ENCODE measurements around the gene TBC1D2B.

The TBC1D2B gene

DNA sequence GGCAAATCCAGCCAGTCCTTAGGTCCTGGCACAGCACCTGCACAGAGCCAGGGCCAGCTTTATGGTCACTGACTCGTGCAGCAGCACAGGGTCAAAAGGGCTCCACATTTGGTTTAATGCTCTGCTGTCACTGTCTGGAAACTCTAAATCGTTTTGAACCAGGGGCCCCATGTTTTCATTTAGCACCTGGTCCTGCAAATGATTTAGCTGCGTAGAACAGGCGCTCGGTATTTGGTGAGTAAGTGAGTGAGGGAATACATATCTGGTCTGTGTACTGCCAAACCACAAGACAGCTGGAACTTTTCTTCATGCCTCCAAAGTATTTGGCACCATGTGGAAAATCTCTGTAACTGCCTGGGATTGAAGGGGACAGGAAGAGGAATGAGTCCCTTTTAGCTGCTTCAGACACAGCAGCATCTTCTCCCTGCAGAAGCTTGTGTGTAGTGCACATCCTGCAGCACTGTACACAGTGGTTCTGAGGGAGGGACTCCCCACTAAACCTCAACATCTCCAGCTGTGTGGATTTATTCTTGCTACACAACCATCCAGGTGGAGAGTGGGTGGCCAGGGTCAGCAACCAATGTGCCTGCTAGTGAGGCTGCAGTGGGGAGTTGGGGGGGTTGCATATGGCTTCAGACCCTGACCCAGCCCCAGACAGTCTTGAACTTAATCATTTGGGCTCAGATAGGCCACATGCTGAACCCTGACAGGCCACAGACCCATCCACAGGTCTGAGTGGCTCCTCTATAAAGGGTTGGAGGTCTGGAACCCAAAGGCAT, 15.9 kb upstream of the TBC1D2B start:
- DNase-seq: no peak

- DNase-seq: no peak
Measured at GRCh38 chr15:78092261-78093041, 14.9 kb upstream of the TBC1D2B start, which contains the start of gene SH2D7. Gene SH2D7 (plus strand): TSS chr15:78092561. CDS start chr15:78092585, 24 bp downstream.

GRCh38 chr15:78090422-78091063, 13.0 kb upstream of the TBC1D2B start:
- DNase-seq: no peak

GRCh38 chr15:78088773-78089080, 11.2 kb upstream of the TBC1D2B start:
- DNase-seq: no peak

GRCh38 chr15:78087951-78088772, 10.7 kb upstream of the TBC1D2B start:
- DNase-seq: no peak

GRCh38 chr15:78085928-78086327, 8.4 kb upstream of the TBC1D2B start:
- DNase-seq: no peak

DNA sequence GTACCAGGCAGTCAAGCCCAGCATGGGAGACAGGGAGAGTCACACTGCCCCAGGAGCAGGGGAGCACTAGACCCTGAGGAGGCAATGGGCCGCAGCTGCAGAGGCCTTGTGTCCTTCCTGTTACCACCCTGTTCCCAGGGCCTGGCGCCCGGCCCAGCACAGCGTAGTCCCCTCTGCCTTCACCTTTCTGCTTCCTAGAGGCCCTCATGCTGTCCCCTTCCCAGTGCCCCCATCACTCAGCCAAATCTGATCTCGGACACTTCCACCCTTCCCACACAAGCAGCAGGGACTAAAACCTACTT, 6.9 kb upstream of the TBC1D2B start:
- DNase-seq: no peak

- no peak for DNase-seq
Measured at GRCh38 chr15:78083687-78084448, 6.4 kb upstream of the TBC1D2B start.

- DNase-seq: no peak
Measured at GRCh38 chr15:78083186-78083585, 5.7 kb upstream of the TBC1D2B start.

DNA sequence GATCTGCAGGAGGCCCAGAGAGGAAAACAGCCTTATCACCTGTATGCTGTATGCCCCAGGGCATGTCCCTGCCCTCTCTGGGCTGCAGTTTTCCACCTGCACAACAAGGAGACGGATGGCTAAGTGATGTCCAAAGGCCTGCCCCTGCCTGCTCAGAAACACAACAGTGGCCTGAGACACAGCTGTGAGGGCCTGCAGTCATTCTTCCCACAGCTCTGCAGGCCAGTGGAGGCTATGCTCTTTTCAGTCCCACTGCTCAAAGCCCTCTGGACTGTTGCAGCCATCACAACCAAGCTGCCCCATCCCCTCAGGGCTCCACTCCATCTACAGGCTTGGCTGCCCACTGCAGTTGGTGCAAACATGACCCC, 5.2 kb upstream of the TBC1D2B start:
- DNase-seq: no peak

DNA sequence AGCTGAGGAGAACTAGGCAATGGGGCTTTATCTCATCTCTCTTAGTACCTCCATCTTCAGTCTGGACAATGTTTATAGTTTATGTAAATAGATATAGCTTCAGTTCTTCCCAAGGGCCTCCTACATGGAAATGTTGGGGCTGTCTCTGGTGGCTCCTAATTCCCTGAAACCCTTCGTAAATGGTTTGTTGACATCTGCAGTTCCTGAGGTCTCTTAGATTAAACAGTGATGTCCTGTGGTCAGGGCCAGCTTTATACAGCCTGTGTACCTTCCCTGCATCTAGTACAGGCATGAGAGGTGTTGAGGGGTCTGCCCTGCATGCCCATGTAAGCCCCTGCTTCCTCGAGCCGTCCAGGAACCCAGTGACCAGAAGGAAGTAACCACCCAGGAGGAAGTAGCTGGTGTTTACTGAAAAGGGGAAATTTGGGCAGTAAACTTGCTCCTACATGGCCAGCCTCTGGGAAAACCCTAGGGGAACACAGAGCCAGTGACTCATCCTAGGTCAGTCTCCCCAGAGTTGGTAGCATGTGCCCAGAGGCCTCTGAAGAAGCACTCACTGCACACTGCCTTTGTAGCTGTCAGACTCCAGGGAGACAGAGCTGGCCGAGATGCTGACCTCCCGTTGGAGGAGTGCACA, 4.7 kb upstream of the TBC1D2B start:
- no peak for DNase-seq

GRCh38 chr15:78080088-78080460, 2.6 kb upstream of the TBC1D2B start:
- DNase-seq: no peak

DNA sequence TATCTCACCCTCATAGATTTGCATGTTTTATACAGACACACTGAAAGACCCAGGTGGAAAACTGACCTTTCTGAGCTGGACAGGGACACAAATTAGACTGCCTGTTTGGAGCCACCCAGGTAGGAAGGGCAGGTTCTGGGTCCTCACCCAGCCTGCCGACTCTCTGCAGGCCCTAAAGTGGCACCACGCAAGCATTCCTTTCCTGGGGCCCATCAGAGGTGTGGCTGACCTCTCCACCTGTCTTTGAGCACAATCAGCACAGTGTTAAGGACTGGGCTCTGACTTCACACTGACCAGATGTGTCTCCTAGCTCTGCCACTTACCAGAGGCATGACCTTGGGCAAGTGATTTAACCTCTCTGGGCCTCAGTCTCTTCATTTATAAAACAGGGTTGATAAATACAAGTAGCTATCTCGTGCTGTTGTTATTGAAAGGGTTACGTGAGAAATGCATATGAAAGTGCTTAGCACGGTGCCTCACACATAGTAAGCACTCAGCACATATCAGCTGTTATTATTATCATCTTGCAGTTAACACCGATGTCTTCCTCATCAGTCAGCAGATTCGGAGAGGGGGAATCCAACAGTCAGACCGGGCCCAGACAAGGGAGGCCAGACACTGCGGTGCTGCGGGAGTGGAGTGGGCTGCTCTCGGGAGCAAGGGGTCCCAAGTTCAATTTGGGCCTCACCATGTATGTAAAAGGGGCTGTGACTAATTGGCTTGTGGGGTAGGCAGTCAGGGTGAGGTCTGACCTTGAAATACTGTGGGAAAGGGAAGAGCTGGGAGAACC, 2.0 kb upstream of the TBC1D2B start:
- DNase-seq: no peak

DNA sequence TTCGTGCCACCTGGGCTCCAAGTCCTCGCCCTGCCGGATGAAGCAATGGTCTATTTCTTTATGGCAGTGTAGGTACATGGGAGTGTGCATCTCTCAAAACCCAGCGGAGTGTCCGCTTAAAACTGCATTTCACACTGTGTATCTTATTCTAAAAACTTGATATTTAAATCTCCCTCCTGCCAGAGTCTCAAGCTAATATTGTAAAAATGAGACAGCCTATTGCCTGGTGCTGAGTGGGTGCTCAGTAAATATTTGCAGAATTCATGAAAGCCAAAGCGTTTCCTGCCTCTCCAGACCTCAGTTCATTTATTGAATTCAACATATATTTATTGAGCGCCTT, 330 bp upstream of the TBC1D2B start:
- DNase-seq: no peak

- no peak for DNase-seq
Measured at GRCh38 chr15:78076231-78077052, 1.1 kb downstream of the TBC1D2B start.

DNA sequence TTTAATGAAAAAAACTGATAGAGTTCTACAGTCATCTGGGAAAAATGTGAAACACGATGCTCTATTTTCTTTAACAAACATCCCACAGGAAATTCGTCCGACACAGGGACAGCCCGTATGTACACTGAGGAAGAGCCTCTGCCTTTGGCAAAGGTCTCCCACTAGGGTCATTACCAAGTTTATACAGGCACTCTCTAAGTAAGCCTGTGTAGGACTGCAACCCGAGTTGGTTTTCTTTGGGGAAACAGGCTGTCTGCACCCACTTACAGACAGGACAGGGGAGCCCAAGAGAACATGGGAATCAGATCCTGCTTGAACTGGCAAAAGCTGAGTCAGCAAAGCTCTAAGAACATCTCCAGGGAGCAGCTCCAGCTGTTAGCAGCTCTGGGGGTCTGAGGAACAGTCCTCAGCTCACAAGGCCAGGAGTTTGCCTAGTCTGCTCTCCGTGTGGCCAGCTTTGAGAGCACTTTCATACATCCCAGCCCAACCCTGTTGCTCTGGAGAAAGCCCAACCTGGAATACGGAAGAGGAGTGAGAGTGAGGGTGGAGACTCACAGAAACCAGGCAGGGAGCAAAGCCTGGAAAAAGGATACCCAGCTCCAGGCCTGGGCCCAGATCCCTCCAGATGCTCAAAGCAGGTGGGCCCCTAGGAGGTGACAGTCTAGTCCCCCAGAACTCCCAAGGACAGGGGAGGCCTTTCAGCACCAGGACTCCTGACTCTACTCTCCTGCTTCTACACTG, 1.9 kb downstream of the TBC1D2B start:
- DNase-seq: peak; percentile 7

- DNase-seq: no peak
Measured at GRCh38 chr15:78073046-78073787, 4.3 kb downstream of the TBC1D2B start.

DNA sequence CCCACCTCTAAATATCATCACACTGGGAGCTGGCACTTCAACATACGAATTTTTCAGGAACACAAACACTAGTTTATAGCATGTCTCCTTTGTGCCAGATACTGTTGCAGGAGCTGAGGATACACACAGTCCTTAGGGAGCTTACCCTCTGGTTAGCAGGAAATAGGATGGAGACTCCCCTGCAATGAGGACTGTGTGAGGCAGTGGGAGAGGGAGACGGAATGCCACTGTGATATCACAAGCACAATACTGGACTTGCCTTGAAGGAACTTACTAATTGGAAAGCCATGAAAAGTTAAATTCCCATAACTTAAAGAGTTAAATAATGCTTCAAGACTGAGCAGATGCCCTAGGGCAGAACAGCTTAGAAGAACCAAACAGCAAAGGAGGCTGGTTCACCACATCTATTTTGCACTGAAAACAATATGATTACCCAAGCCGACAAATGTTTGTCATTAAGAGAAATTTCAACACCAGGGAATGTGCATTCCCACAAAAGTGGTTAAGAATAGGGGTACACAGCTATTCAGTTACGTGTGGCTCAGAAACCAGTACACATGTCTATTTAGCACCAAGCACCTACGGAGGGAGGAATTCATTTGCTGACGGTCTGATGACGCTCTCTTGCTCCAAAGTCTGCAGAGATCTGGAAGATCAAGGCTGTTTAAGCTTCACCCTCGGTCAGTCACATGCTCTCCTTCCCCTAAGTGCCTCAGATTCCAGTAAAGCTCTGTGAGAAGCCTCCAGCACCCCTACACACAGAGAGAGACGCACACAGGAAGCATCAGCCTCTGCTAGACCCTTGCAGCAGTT, 5.2 kb downstream of the TBC1D2B start:
- DNase-seq: no peak
